Urinary bladder (tissue), 4 donors: ENCODE data around the gene DNAJC24. TPM values are rescaled to one million over a fixed set of nuclear protein-coding genes. Genes with fewer than 3 reads are reported as not detected.
"Not testable (repeated sequence)": the region's sequence is repeated elsewhere in the genome, so short reads cannot be mapped to it uniquely, and the experiment has no call there.

Experiments
- DNase-seq: peaks from one replicate; pipeline ENCODE4 v3.0.0-alpha.2; 2015; ENCODE audit errors: extremely low spot score
- H3K27ac ChIP-seq: one replicate; pipeline ENCODE4 v1.5.1; 2013; ENCODE audit warnings: low read depth, mild to moderate bottlenecking, moderate library complexity
- H3K36me3 ChIP-seq: one replicate; pipeline ENCODE4 v1.6.1; 2013; ENCODE audit warnings: mild to moderate bottlenecking, moderate library complexity; ENCODE audit not compliant: insufficient read depth
- H3K4me1 ChIP-seq: one replicate; pipeline ENCODE4 v1.6.1; 2013; ENCODE audit warnings: mild to moderate bottlenecking, moderate library complexity; ENCODE audit not compliant: insufficient read depth
- H3K4me3 ChIP-seq: one replicate; pipeline ENCODE4 v1.5.1; 2013; ENCODE audit warnings: low read depth, low read length
- WGBS: extraction: QIAGEN DNeasy Blood & Tissue Kit; methylation state at CpG from one replicate; pipeline ENCODE4 v1.1.7; 2013; 5-methylcytosine and 5-hydroxymethylcytosine counted together
- polyA plus RNA-seq: library from polyadenylated mRNA; stranded (reverse); fragments of 200-250 nt; gene quantifications from one replicate; pipeline ENCODE4 v1.2.3, GENCODE V29; 2013
- total RNA-seq: library from RNA; depleted of rRNA; stranded (reverse); fragments of >200 nt; gene quantifications from one replicate; pipeline ENCODE4 v1.2.3, GENCODE V29; 2014
- donor health status: healthy with polysubstance abuse.
- donor health status: healthy.

Gene DNAJC24
- total RNA-seq (31.8 TPM), polyA plus RNA-seq (11.7 TPM)

GRCh38 chr11:31369348-31370329, at the start of gene DNAJC24, which contains the start of gene DCDC1:
Gene DNAJC24 (plus strand): TSS chr11:31369860. CDS start chr11:31370749, 889 bp downstream.
Gene DCDC1 (minus strand): TSS chr11:31369739. CDS start chr11:31328280, 41,459 bp downstream.
- DNase-seq = peak; percentile 88
- H3K4me3 ChIP-seq = peak within 1 kb of the TSS; percentile 51
- no peaks in the 10 kb centered on the region for H3K36me3 ChIP-seq
- H3K27ac ChIP-seq = no peak within 1 kb of the TSS
- no peaks in the 10 kb centered on the region for H3K4me1 ChIP-seq
- under 1% methylated on average over 53 of the region's 53 CpGs for WGBS

- not testable (repeated sequence) for H3K4me3 ChIP-seq, DNase-seq, H3K27ac ChIP-seq, H3K36me3 ChIP-seq, H3K4me1 ChIP-seq
- 96% methylated on average over 15 of the region's 15 CpGs for WGBS
Measured at GRCh38 chr11:31321494-31321893, 48.2 kb upstream of the DNAJC24 start.

GRCh38 chr11:31323145-31323544, 46.5 kb upstream of the DNAJC24 start:
- Histone ChIP-seq H3K4me3 (no peak overlapping the region), H3K36me3 (no peaks in the 10 kb centered on the region)
- WGBS = 82% methylated on average over 4 of the region's 4 CpGs

GRCh38 chr11:31325160-31325559, 44.5 kb upstream of the DNAJC24 start:
- no peak for DNase-seq

More at GRCh38 chr11:31323145-31323544, 46.5 kb upstream of the DNAJC24 start:
- no peak for DNase-seq
- Histone ChIP-seq H3K4me1 (no peaks in the 10 kb centered on the region), H3K27ac (no peak overlapping the region)

GRCh38 chr11:31326470-31327148, 43.1 kb upstream of the DNAJC24 start:
- Histone ChIP-seq H3K36me3 (no peaks in the 10 kb centered on the region), H3K27ac (no peak overlapping the region), H3K4me1 (no peaks in the 10 kb centered on the region), H3K4me3 (no peak overlapping the region)
- WGBS = 80% methylated on average over 2 of the region's 2 CpGs
- no peak for DNase-seq

More at GRCh38 chr11:31325160-31325559, 44.5 kb upstream of the DNAJC24 start:
- no peak overlapping the region for H3K4me3 ChIP-seq
- H3K36me3 ChIP-seq = no peaks in the 10 kb centered on the region
- H3K27ac ChIP-seq = no peak overlapping the region
- H3K4me1 ChIP-seq = no peaks in the 10 kb centered on the region

- H3K4me1 ChIP-seq = no peaks in the 10 kb centered on the region
- 91% methylated on average over 3 of the region's 3 CpGs for WGBS
Measured at GRCh38 chr11:31327417-31327816, 42.2 kb upstream of the DNAJC24 start.

GRCh38 chr11:31328697-31329096, 41.0 kb upstream of the DNAJC24 start:
- Histone ChIP-seq H3K4me1 (no peaks in the 10 kb centered on the region), H3K4me3 (no peak overlapping the region), H3K27ac (no peak overlapping the region), H3K36me3 (no peaks in the 10 kb centered on the region)
- 95% methylated on average over 6 of the region's 6 CpGs for WGBS
- DNase-seq = no peak

More at GRCh38 chr11:31327417-31327816, 42.2 kb upstream of the DNAJC24 start:
- no peak overlapping the region for H3K4me3 ChIP-seq
- no peak for DNase-seq
- H3K27ac ChIP-seq = no peak overlapping the region
- no peaks in the 10 kb centered on the region for H3K36me3 ChIP-seq

- no peaks in the 10 kb centered on the region for H3K36me3 ChIP-seq
- WGBS = 56% methylated on average over 2 of the region's 2 CpGs
Measured at GRCh38 chr11:31337806-31338205, 31.9 kb upstream of the DNAJC24 start.

GRCh38 chr11:31340903-31341572, 28.6 kb upstream of the DNAJC24 start:
- H3K27ac ChIP-seq = no peak overlapping the region
- H3K36me3 ChIP-seq = no peaks in the 10 kb centered on the region
- H3K4me1 ChIP-seq = no peaks in the 10 kb centered on the region
- H3K4me3 ChIP-seq = no peak overlapping the region
- 86% methylated on average over 5 of the region's 5 CpGs for WGBS
- DNase-seq = no peak

More at GRCh38 chr11:31337806-31338205, 31.9 kb upstream of the DNAJC24 start:
- Histone ChIP-seq H3K4me3 (no peak overlapping the region), H3K27ac (no peak overlapping the region), H3K4me1 (no peaks in the 10 kb centered on the region)
- DNase-seq = no peak

- Histone ChIP-seq H3K4me3 (no peak overlapping the region), H3K27ac (no peak overlapping the region), H3K4me1 (no peaks in the 10 kb centered on the region), H3K36me3 (no peaks in the 10 kb centered on the region)
- no peak for DNase-seq
Measured at GRCh38 chr11:31351168-31351567, 18.5 kb upstream of the DNAJC24 start.

GRCh38 chr11:31355131-31355530, 14.5 kb upstream of the DNAJC24 start:
- Histone ChIP-seq H3K36me3 (no peaks in the 10 kb centered on the region), H3K27ac (no peak overlapping the region), H3K4me1 (no peaks in the 10 kb centered on the region), H3K4me3 (no peak overlapping the region)
- DNase-seq = no peak
- 42% methylated on average over 2 of the region's 2 CpGs for WGBS

GRCh38 chr11:31355817-31356216, 13.8 kb upstream of the DNAJC24 start:
- no peak overlapping the region for H3K4me3 ChIP-seq
- 90% methylated on average over 5 of the region's 5 CpGs for WGBS
- H3K36me3 ChIP-seq = no peaks in the 10 kb centered on the region
- no peak for DNase-seq
- H3K27ac ChIP-seq = no peak overlapping the region
- no peaks in the 10 kb centered on the region for H3K4me1 ChIP-seq

GRCh38 chr11:31361743-31362142, 7.9 kb upstream of the DNAJC24 start:
- WGBS = 84% methylated on average over 4 of the region's 4 CpGs

More at GRCh38 chr11:31361743-31362142, 7.9 kb upstream of the DNAJC24 start:
- no peaks in the 10 kb centered on the region for H3K4me1 ChIP-seq
- no peaks in the 10 kb centered on the region for H3K36me3 ChIP-seq
- DNase-seq = no peak
- no peak overlapping the region for H3K4me3 ChIP-seq
- no peak overlapping the region for H3K27ac ChIP-seq
